ENCODE data around the gene DLST. TPM values are rescaled to one million over a fixed set of nuclear protein-coding genes. Genes with fewer than 3 reads are reported as not detected.

DLST gene
- total RNA-seq, 1 donor from 2014 or later: 101 TPM

DNA sequence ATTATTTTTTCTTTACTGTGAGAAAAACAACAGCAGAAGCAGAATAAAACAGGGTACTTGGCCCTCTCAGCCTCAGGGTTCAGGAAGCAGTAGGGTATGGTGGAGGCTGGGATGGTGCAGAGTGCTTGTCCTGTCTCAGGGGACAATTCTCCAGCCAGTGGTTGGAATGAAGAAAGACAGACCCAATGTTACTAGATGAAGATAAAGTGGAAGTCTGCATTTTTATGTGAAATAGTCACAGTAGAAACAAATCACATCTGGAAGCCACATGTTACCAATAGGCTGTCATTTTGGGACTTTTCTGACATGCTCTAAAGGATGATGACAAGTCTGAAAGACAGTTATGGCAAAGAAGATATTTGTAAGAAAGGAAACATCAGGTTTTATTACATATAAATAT, 38.1 kb upstream of the DLST start:
- Mint-ChIP-seq H3K27me3 (ENCODE audit: unreplicated experiment) (no peaks in the 10 kb centered on the region), H3K9me3 (ENCODE audit: unreplicated experiment) (no peaks in the 10 kb centered on the region), H3K27ac (ENCODE audit: unreplicated experiment) (peak overlapping the region; percentile 80), H3K4me3 (ENCODE audit: unreplicated experiment) (no peak overlapping the region), H3K4me1 (ENCODE audit: unreplicated experiment) (peaks cover 65% of the 10 kb centered on the region), H3K36me3 (ENCODE audit: unreplicated experiment) (peaks cover 18% of the 10 kb centered on the region)
- no peak for DNase-seq (ENCODE audit: extremely low spot score, unreplicated experiment)
- peak; percentile 46 for TF ChIP-seq CTCF (IDR thresholded peaks at IDR 0.05)

DNA sequence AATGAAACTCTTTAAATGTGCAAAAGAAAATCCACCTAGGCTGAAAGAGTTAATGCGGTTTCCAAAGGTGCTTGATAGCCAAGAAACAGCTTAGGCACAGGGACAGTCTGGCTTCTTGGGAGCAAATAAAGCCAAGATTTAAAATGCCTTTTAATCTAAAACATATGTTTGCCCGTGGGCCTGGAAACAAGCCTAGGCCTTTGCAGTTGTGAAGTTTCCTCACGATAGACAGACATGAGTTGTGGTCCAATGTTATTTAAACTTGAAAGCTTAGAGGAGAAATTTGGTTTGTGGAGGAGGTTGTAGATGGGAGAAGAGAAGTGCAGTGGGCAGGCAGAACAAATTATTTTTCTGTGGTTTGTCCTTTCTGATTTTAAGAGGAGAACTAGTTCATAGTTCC, 35.5 kb upstream of the DLST start:
- no peaks in the 10 kb centered on the region for H3K9me3 Mint-ChIP-seq (ENCODE audit: unreplicated experiment)
- no peak for DNase-seq (ENCODE audit: extremely low spot score, unreplicated experiment)
- peak overlapping the region; percentile 26 for H3K4me3 Mint-ChIP-seq (ENCODE audit: unreplicated experiment)
- no peak for TF ChIP-seq CTCF (IDR thresholded peaks at IDR 0.05)
- peak overlapping the region; percentile 85 for H3K27ac Mint-ChIP-seq (ENCODE audit: unreplicated experiment)
- H3K4me1 Mint-ChIP-seq (ENCODE audit: unreplicated experiment): peaks cover 70% of the 10 kb centered on the region
- peaks cover 4% of the 10 kb centered on the region for H3K36me3 Mint-ChIP-seq (ENCODE audit: unreplicated experiment)
- H3K27me3 Mint-ChIP-seq (ENCODE audit: unreplicated experiment): no peaks in the 10 kb centered on the region

- no peak for DNase-seq (ENCODE audit: extremely low spot score, unreplicated experiment)
- Mint-ChIP-seq H3K4me1 (ENCODE audit: unreplicated experiment) (peaks cover 69% of the 10 kb centered on the region), H3K36me3 (ENCODE audit: unreplicated experiment) (peaks cover 2% of the 10 kb centered on the region), H3K4me3 (ENCODE audit: unreplicated experiment) (no peak overlapping the region), H3K27me3 (ENCODE audit: unreplicated experiment) (no peaks in the 10 kb centered on the region), H3K27ac (ENCODE audit: unreplicated experiment) (peak overlapping the region; percentile 85), H3K9me3 (ENCODE audit: unreplicated experiment) (no peaks in the 10 kb centered on the region)
- no peak for TF ChIP-seq CTCF (IDR thresholded peaks at IDR 0.05)
Observed at GRCh38 chr14:74846968-74847665, 34.6 kb upstream of the DLST start.

GRCh38 chr14:74848768-74849167, 32.9 kb upstream of the DLST start:
- H3K4me1 Mint-ChIP-seq (ENCODE audit: unreplicated experiment): peaks cover 72% of the 10 kb centered on the region
- DNase-seq (ENCODE audit: extremely low spot score, unreplicated experiment): no peak
- H3K27ac Mint-ChIP-seq (ENCODE audit: unreplicated experiment): no peak overlapping the region
- no peaks in the 10 kb centered on the region for H3K9me3 Mint-ChIP-seq (ENCODE audit: unreplicated experiment)
- H3K27me3 Mint-ChIP-seq (ENCODE audit: unreplicated experiment): no peaks in the 10 kb centered on the region
- no peak overlapping the region for H3K4me3 Mint-ChIP-seq (ENCODE audit: unreplicated experiment)
- H3K36me3 Mint-ChIP-seq (ENCODE audit: unreplicated experiment): peaks cover 2% of the 10 kb centered on the region
- TF ChIP-seq CTCF (IDR thresholded peaks at IDR 0.05): no peak

DNA sequence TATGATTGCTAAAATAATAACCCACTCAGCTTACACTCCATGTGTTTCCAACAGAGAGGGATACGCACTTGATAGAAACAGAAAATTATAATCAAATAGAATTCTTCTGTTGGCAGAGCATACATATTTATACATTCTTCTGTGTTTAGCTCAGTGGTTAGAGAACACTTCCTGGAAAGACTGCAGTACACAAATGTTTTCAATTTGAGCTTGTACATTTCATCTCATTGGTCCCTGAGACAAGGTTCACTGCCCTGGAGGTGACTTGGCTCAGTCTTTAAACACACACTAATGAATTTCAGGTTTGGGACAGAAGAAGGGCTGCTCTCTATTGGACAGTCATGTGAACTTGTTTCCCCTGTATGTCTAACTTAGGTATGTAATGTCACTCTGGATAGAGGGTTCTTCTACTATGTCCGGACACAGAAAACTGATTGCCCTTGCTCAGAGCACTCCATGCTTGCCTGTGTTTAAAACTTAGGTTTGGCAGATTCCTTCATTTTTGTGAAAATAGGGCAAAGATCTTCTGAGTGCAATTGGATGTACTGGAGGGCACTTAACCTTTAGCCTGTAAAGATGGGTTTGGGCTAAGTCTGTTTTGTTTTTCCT, 28.7 kb upstream of the DLST start:
- Mint-ChIP-seq H3K4me1 (ENCODE audit: unreplicated experiment) (peaks cover 37% of the 10 kb centered on the region), H3K27me3 (ENCODE audit: unreplicated experiment) (no peaks in the 10 kb centered on the region), H3K4me3 (ENCODE audit: unreplicated experiment) (no peak overlapping the region), H3K27ac (ENCODE audit: unreplicated experiment) (peak overlapping the region; percentile 80), H3K9me3 (ENCODE audit: unreplicated experiment) (no peaks in the 10 kb centered on the region), H3K36me3 (ENCODE audit: unreplicated experiment) (peaks cover 2% of the 10 kb centered on the region)
- TF ChIP-seq CTCF (IDR thresholded peaks at IDR 0.05): no peak
- DNase-seq (ENCODE audit: extremely low spot score, unreplicated experiment): no peak
